GM18861 (cell line): Measurements from ENCODE around the gene PRKD3.
A peak's percentile ranks its signal among the peaks of the same experiment; 100 is the strongest.

Experiments
- ATAC-seq: cut with Tn5 transposase; IDR thresholded peaks from one replicate; pipeline ENCODE4 v1.9.1; 2021; ENCODE audit not compliant: unreplicated experiment

PRKD3 gene

GRCh38 chr2:37324786-37325624, at the start of gene PRKD3:
Gene PRKD3 (minus strand): TSS chr2:37324833. CDS start chr2:37316524, 8,309 bp downstream.
- ATAC-seq, result peak; percentile 45

GRCh38 chr2:37372000-37372399, 47.4 kb upstream of the PRKD3 start:
- ATAC-seq, result no peak

- no peak for ATAC-seq
These were observed 46.0 kb upstream of the PRKD3 start for GRCh38 chr2:37370666-37371065.

- ATAC-seq, result no peak
These were observed 43.4 kb upstream of the PRKD3 start for GRCh38 chr2:37367984-37368383.

- no peak for ATAC-seq
These were observed 42.7 kb upstream of the PRKD3 start for GRCh38 chr2:37367310-37367709.

GRCh38 chr2:37366773-37367172, 42.1 kb upstream of the PRKD3 start:
- no peak for ATAC-seq

- peak; percentile 88 for ATAC-seq
These were observed 41.0 kb upstream of the PRKD3 start for GRCh38 chr2:37365669-37366068.

GRCh38 chr2:37364351-37364750, 39.7 kb upstream of the PRKD3 start:
- ATAC-seq, result no peak

GRCh38 chr2:37361994-37362698, 37.5 kb upstream of the PRKD3 start:
- no peak for ATAC-seq

- no peak for ATAC-seq
These were observed 36.7 kb upstream of the PRKD3 start for GRCh38 chr2:37361216-37361815.

- ATAC-seq, result no peak
These were observed 33.8 kb upstream of the PRKD3 start for GRCh38 chr2:37358466-37358865.

- no peak for ATAC-seq
These were observed 32.9 kb upstream of the PRKD3 start for GRCh38 chr2:37357530-37357929.

- ATAC-seq, result no peak
These were observed 32.4 kb upstream of the PRKD3 start for GRCh38 chr2:37357069-37357468.

GRCh38 chr2:37356299-37356698, 31.7 kb upstream of the PRKD3 start:
- ATAC-seq, result no peak

GRCh38 chr2:37355735-37356134, 31.1 kb upstream of the PRKD3 start:
- no peak for ATAC-seq

- ATAC-seq, result no peak
These were observed 29.9 kb upstream of the PRKD3 start for GRCh38 chr2:37354531-37354930.

GRCh38 chr2:37350034-37350433, 25.4 kb upstream of the PRKD3 start:
- ATAC-seq, result peak; percentile 77

- peak; percentile 47 for ATAC-seq
These were observed 24.7 kb upstream of the PRKD3 start for GRCh38 chr2:37349231-37349860.

- ATAC-seq, result no peak
These were observed 23.5 kb upstream of the PRKD3 start for GRCh38 chr2:37348155-37348554.

GRCh38 chr2:37344453-37345361, 20.1 kb upstream of the PRKD3 start, which contains the start of gene QPCT:
Gene QPCT (plus strand): TSS chr2:37344630. CDS start chr2:37344732, 102 bp downstream.
- no peak for ATAC-seq
